NK-92 treated with Interleukin-12 subunit alpha and Interleukin-12 subunit beta, amount 100 ng/mL, for 24 hours (cell line): ENCODE results near the gene FGFBP3.

Experiments
- DNase-seq: peaks from one replicate; lab custom pipeline; 2025; lab: John Stamatoyannopoulos, UW

The FGFBP3 gene

DNA sequence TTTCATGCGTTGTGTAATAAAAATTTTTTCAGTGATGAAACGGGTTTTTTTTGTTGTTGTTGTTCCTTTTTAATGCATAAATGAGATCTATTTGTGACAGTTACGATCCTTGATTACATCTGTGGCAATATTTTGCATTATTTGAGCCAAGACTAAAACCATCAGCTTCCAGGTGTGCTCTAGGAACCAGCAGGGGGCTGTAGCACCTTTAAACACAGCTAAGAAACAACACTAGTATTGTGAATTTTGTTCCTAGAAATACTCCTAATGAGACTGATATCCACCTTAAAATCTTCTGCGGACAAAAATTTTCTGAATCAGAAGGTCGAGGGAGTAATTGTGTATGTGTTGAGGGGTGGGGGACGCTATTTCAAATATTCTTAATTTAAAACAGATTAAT, 52.6 kb downstream of the FGFBP3 start:
- no peak for DNase-seq
